H9 (cell line): ENCODE measurements around the gene ANKRD11. TPM values are rescaled to one million over a fixed set of nuclear protein-coding genes. Genes with fewer than 3 reads are reported as not detected.

ENCODE experiments used
- DNase-seq: peaks from one replicate; pipeline ENCODE4 v3.0.0-alpha.2; 2017
- H2AFZ ChIP-seq: one replicate; pipeline ENCODE4 v1.6.1; 2013; ENCODE audit warnings: mild to moderate bottlenecking, low read length, control low read depth, moderate library complexity
- H2AK5ac ChIP-seq: 2 replicates; pipeline ENCODE4 v1.6.1; 2013; ENCODE audit warnings: low read length, control low read depth, mixed read lengths; ENCODE audit not compliant: insufficient read length
- H2BK120ac ChIP-seq: one replicate; pipeline ENCODE4 v1.6.1; 2013; ENCODE audit warnings: low read depth, mild to moderate bottlenecking, low read length, control low read depth, inconsistent platforms; ENCODE audit not compliant: poor library complexity, severe bottlenecking
- H2BK12ac ChIP-seq: 2 replicates; pipeline ENCODE4 v1.6.1; 2013; ENCODE audit warnings: low read length, control low read depth, mixed read lengths, low read depth; ENCODE audit not compliant: insufficient read length
- H2BK15ac ChIP-seq: 2 replicates; pipeline ENCODE4 v1.6.1; 2013; ENCODE audit warnings: low read depth, low read length, control low read depth
- H2BK20ac ChIP-seq: one replicate; pipeline ENCODE4 v1.6.1; 2013; ENCODE audit warnings: low read depth, mild to moderate bottlenecking, low read length, control low read depth, inconsistent platforms; ENCODE audit not compliant: poor library complexity, severe bottlenecking
- H2BK5ac ChIP-seq: 2 replicates; pipeline ENCODE4 v1.6.1; 2013; ENCODE audit warnings: low read length, control low read depth, mixed read lengths; ENCODE audit not compliant: insufficient read length
- H3K14ac ChIP-seq: 2 replicates; pipeline ENCODE4 v1.6.1; 2013; ENCODE audit warnings: low read length, control low read depth; ENCODE audit not compliant: insufficient read depth
- H3K18ac ChIP-seq: 2 replicates; pipeline ENCODE4 v1.6.1; 2013; ENCODE audit warnings: low read depth, mild to moderate bottlenecking, mixed read lengths, low read length, control low read depth; ENCODE audit not compliant: insufficient read length
- H3K23ac ChIP-seq: 2 replicates; pipeline ENCODE4 v1.6.1; 2013; ENCODE audit warnings: low read length, control low read depth, mixed read lengths, low read depth; ENCODE audit not compliant: insufficient read length
- H3K23me2 ChIP-seq: 2 replicates; pipeline ENCODE4 v1.6.1; 2013; ENCODE audit warnings: low read depth, mild to moderate bottlenecking, mixed read lengths, low read length, control low read depth; ENCODE audit not compliant: insufficient read length, poor library complexity, severe bottlenecking
- H3K27ac ChIP-seq: 2 replicates; pipeline ENCODE4 v1.5.1; 2013; ENCODE audit warnings: low read length, control low read depth, mixed read lengths, low read depth; ENCODE audit not compliant: insufficient read length
- H3K27me3 ChIP-seq: 2 replicates; pipeline ENCODE4 v1.6.1; 2013; ENCODE audit warnings: low read length, control low read depth, inconsistent platforms; ENCODE audit not compliant: insufficient read depth
- H3K4ac ChIP-seq: 2 replicates; pipeline ENCODE4 v1.6.1; 2013; ENCODE audit warnings: low read depth, mild to moderate bottlenecking, control low read depth, inconsistent platforms, low read length, moderate library complexity
- H3K4me1 ChIP-seq: 2 replicates; pipeline ENCODE4 v1.6.1; 2013; ENCODE audit warnings: low read length, control low read depth, inconsistent platforms; ENCODE audit not compliant: insufficient read depth
- H3K4me2 ChIP-seq: 2 replicates; pipeline ENCODE4 v1.6.1; 2013; ENCODE audit warnings: low read length, control low read depth, mixed read lengths; ENCODE audit not compliant: insufficient read length, insufficient read depth
- H3K56ac ChIP-seq: 2 replicates; pipeline ENCODE4 v1.6.1; 2013; ENCODE audit warnings: low read depth, mild to moderate bottlenecking, mixed read lengths, low read length, control low read depth; ENCODE audit not compliant: insufficient read length
- H3K79me1 ChIP-seq: 2 replicates; pipeline ENCODE4 v1.6.1; 2013; ENCODE audit warnings: low read depth, mild to moderate bottlenecking, moderate library complexity, low read length, control low read depth, inconsistent platforms; ENCODE audit not compliant: insufficient read depth, poor library complexity, severe bottlenecking
- H3K79me2 ChIP-seq: 2 replicates; pipeline ENCODE4 v1.6.1; 2013; ENCODE audit warnings: low read length, control low read depth, inconsistent platforms; ENCODE audit not compliant: insufficient read depth
- H3K9ac ChIP-seq: 2 replicates; pipeline ENCODE4 v1.6.1; 2013; ENCODE audit warnings: low read length, control low read depth, mixed read lengths; ENCODE audit not compliant: insufficient read length; ENCODE audit errors: extremely low read depth
- H3K9me3 ChIP-seq: one replicate; pipeline ENCODE4 v1.6.1; 2013; ENCODE audit warnings: low read depth, low read length, inconsistent platforms; ENCODE audit not compliant: control insufficient read depth
- H3T11ph ChIP-seq: one replicate; pipeline ENCODE4 v1.6.1; 2013; ENCODE audit warnings: mild to moderate bottlenecking, low read length, control low read depth, inconsistent platforms
- H4K20me1 ChIP-seq: one replicate; pipeline ENCODE4 v1.6.1; 2013; ENCODE audit not compliant: control insufficient read depth, insufficient read length, insufficient read depth
- H4K5ac ChIP-seq: 2 replicates; pipeline ENCODE4 v1.6.1; 2013; ENCODE audit warnings: low read depth, mild to moderate bottlenecking, mixed read lengths, low read length, control low read depth; ENCODE audit not compliant: insufficient read length
- H4K8ac ChIP-seq: replicated peaks from 2 replicates; pipeline ENCODE4 v1.6.1; 2013; ENCODE audit warnings: low read length, control low read depth, mixed read lengths, low read depth; ENCODE audit not compliant: insufficient read length
- H4K91ac ChIP-seq: 2 replicates; pipeline ENCODE4 v1.6.1; 2013; ENCODE audit warnings: low read depth, mild to moderate bottlenecking, moderate library complexity, mixed read lengths, low read length, control low read depth; ENCODE audit not compliant: insufficient read length
- H3K27ac Mint-ChIP-seq, 3 experiments: 2 replicates in 2 of 3; 3 replicates in 1 of 3; pipeline ENCODE4 v1.8.0; 2020 to 2021; ENCODE audit warnings: mixed read lengths in 3 of 3, mild to moderate bottlenecking in 1 of 3, moderate library complexity in 1 of 3
- H3K27me3 Mint-ChIP-seq: 2 replicates; pipeline ENCODE4 v1.8.0; 2021; ENCODE audit warnings: low read depth, mild to moderate bottlenecking, moderate library complexity, mixed read lengths
- H3K36me3 Mint-ChIP-seq, 3 experiments: 2 replicates in 2 of 3; 3 replicates in 1 of 3; pipeline ENCODE4 v1.8.0; 2020 to 2021; ENCODE audit warnings: low read depth in 3 of 3, mixed read lengths in 3 of 3; ENCODE audit not compliant: insufficient read depth in 1 of 3
- H3K4me1 Mint-ChIP-seq, 2 experiments: 2 replicates each; pipeline ENCODE4 v1.8.0; 2020; ENCODE audit warnings: mixed read lengths in 2 of 2
- H3K4me3 Mint-ChIP-seq, 2 experiments: 2 replicates in 1 of 2; 3 replicates in 1 of 2; pipeline ENCODE4 v1.8.0; 2020 to 2021; ENCODE audit warnings: mild to moderate bottlenecking in 2 of 2, mixed read lengths in 2 of 2, moderate library complexity in 1 of 2
- H3K9me3 Mint-ChIP-seq, 2 experiments: 2 replicates in 1 of 2; 3 replicates in 1 of 2; pipeline ENCODE4 v1.8.0; 2020; ENCODE audit warnings: mild to moderate bottlenecking in 2 of 2, mixed read lengths in 2 of 2, moderate library complexity in 1 of 2
- CTCF ChIP-seq: fragments of 200-600 bp; sonication (generic); conservative IDR thresholded peaks from 3 replicates; pipeline ENCODE4 v1.8.0; 2021; ENCODE audit warnings: antibody characterized with exemption, mild to moderate bottlenecking
- WGBS: extraction: QIAGEN DNeasy Blood & Tissue Kit; methylation state at CpG from one replicate; pipeline ENCODE4 v1.1.7; 2013; ENCODE audit warnings: missing lambda C conversion rate, low lambda C conversion rate, mixed read lengths; ENCODE audit not compliant: insufficient read length; ENCODE audit errors: extremely low coverage; 5-methylcytosine and 5-hydroxymethylcytosine counted together
- total RNA-seq: library from RNA; stranded (reverse); gene quantifications from 2 replicates; pipeline ENCODE4 v1.2.1, GENCODE V29; 2021

ANKRD11 gene
- total RNA-seq, 1 experiment from 2014 or later = 181 TPM

GRCh38 chr16:89498839-89499238, 8.5 kb upstream of the ANKRD11 start:
- H3K18ac ChIP-seq = no peak overlapping the region
- H2AFZ ChIP-seq = no peak overlapping the region
- Mint-ChIP-seq H3K4me3 (no peak overlapping the region), H3K9me3 (no peaks in the 10 kb centered on the region), H3K4me1 (no peaks in the 10 kb centered on the region; a peak in 1 of 4 replicates), H3K27ac (no peak overlapping the region), H3K27me3 (no peaks in the 10 kb centered on the region), H3K36me3 (no peaks in the 10 kb centered on the region)
- H2BK20ac ChIP-seq = no peak overlapping the region
- H4K8ac ChIP-seq = no peak overlapping the region
- H3K23me2 ChIP-seq = no peaks in the 10 kb centered on the region
- DNase-seq = no peak
- WGBS = no CpG with 5 or more reads among the region's 10 CpGs
- no peak for TF ChIP-seq CTCF
- H3K79me1 ChIP-seq = no peaks in the 10 kb centered on the region
- no peak overlapping the region for H3K27ac ChIP-seq
- no peak overlapping the region for H2BK120ac ChIP-seq
- no peaks in the 10 kb centered on the region for H3K4me1 ChIP-seq
- H3K9ac ChIP-seq = no peak overlapping the region
- no peak overlapping the region for H4K5ac ChIP-seq
- no peak overlapping the region for H3K14ac ChIP-seq
- H2BK5ac ChIP-seq = no peak overlapping the region
- no peak overlapping the region for H3K23ac ChIP-seq
- H3K4me2 ChIP-seq = no peak overlapping the region
- H3K9me3 ChIP-seq = no peaks in the 10 kb centered on the region
- no peak overlapping the region for H3K56ac ChIP-seq
- no peak overlapping the region for H2AK5ac ChIP-seq
- H3K27me3 ChIP-seq = no peaks in the 10 kb centered on the region
- H3T11ph ChIP-seq = no peak overlapping the region
- H4K91ac ChIP-seq = no peak overlapping the region
- no peaks in the 10 kb centered on the region for H4K20me1 ChIP-seq
- no peak overlapping the region for H2BK12ac ChIP-seq
- H3K79me2 ChIP-seq = no peaks in the 10 kb centered on the region
- H2BK15ac ChIP-seq = no peak overlapping the region
- no peak overlapping the region for H3K4ac ChIP-seq
